HL-60 (cell line): ENCODE data around the gene MANBA.

Source experiments
- CTCF ChIP-seq: IDR thresholded peaks from one replicate; pipeline ENCODE4 v1.5.1; 2011; ENCODE audit warnings: low read length, control low read depth, inconsistent platforms; ENCODE audit not compliant: insufficient read depth
- REST ChIP-seq: IDR thresholded peaks from 2 replicates; pipeline ENCODE4 v1.6.1; 2012; ENCODE audit warnings: low read depth; ENCODE audit not compliant: insufficient replicate concordance

- TF ChIP-seq CTCF (no peak), REST (no peak)
These were observed 29.7 kb downstream of the MANBA start for GRCh38 chr4:102730968-102731533.
